ENCODE results near the gene AKT1. TPM values are rescaled to one million over a fixed set of nuclear protein-coding genes. Genes with fewer than 3 reads are reported as not detected.

The AKT1 gene
- total RNA-seq, 1 donor from 2014 or later = 155 TPM

DNA sequence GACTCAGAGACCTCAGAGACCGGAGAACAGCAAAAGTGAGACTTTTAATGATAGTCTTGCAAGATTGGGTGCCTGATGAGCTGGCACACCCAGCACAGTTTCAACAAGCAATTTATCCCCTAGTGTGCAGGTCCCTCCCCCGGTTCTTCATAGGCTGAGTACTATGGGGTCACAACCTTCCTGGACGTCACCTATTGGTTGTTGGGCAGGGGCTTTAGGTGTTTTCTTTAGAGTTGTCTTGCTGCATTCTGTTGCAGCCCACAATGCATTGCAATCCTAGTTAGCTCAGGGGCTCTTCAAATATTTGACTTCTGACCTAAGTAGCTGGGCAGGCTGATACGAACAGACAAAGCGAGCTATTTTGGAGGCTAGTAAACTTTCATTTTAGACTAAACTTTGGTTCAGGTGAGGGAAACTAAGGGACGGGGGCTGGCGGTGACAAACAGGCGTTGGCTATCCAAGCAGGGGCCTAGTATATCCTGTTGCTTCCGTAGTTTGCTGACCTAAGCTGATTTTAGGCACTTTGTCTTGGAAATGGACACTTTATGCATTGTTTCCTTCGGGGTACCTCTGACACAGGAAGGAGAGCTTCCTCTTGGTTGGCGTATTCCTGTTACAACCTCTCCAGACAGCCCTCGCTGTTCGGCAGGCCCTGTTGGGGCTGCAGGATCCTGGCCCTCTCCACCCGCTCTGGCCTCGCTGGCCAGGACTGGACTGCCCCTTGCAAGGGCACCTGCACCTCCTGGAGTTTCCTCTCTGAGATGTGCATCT, 28.5 kb downstream of the AKT1 start:
- DNase-seq (ENCODE audit: low read depth) = no peak
- Histone ChIP-seq H3K79me2 (ENCODE audit: insufficient read depth, low read length) (no peaks in the 10 kb centered on the region), H4K20me1 (ENCODE audit: insufficient read depth, low read length) (peaks cover 20% of the 10 kb centered on the region), H3K27ac (ENCODE audit: low read depth, low read length) (no peak overlapping the region), H3K4me1 (ENCODE audit: insufficient read depth, low read length) (peaks cover 3% of the 10 kb centered on the region), H3K9me3 (ENCODE audit: insufficient read depth, low read depth, low read length) (no peaks in the 10 kb centered on the region), H3K4me3 (ENCODE audit: insufficient read depth, low read depth, low read length) (no peak overlapping the region), H3K4me2 (ENCODE audit: low read length) (no peak overlapping the region), H3K9ac (ENCODE audit: low read length) (no peak overlapping the region), H3K27me3 (ENCODE audit: insufficient read depth, low read length) (no peaks in the 10 kb centered on the region), H2AFZ (ENCODE audit: low read depth, low read length) (no peak overlapping the region), H3K36me3 (ENCODE audit: insufficient read depth, low read length) (peaks cover 4% of the 10 kb centered on the region)
- Mint-ChIP-seq H3K27me3 (ENCODE audit: low read depth, unreplicated experiment) (no peaks in the 10 kb centered on the region), H3K9me3 (ENCODE audit: unreplicated experiment) (no peaks in the 10 kb centered on the region), H3K4me1 (ENCODE audit: low read depth, unreplicated experiment) (peaks cover 3% of the 10 kb centered on the region), H3K4me3 (ENCODE audit: unreplicated experiment) (peak overlapping the region; percentile 29), H3K27ac (ENCODE audit: unreplicated experiment) (no peak overlapping the region), H3K36me3 (ENCODE audit: low read depth, unreplicated experiment) (peaks cover 17% of the 10 kb centered on the region)
- TF ChIP-seq, protein P1, sequence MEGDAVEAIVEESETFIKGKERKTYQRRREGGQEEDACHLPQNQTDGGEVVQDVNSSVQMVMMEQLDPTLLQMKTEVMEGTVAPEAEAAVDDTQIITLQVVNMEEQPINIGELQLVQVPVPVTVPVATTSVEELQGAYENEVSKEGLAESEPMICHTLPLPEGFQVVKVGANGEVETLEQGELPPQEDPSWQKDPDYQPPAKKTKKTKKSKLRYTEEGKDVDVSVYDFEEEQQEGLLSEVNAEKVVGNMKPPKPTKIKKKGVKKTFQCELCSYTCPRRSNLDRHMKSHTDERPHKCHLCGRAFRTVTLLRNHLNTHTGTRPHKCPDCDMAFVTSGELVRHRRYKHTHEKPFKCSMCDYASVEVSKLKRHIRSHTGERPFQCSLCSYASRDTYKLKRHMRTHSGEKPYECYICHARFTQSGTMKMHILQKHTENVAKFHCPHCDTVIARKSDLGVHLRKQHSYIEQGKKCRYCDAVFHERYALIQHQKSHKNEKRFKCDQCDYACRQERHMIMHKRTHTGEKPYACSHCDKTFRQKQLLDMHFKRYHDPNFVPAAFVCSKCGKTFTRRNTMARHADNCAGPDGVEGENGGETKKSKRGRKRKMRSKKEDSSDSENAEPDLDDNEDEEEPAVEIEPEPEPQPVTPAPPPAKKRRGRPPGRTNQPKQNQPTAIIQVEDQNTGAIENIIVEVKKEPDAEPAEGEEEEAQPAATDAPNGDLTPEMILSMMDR (IDR thresholded peaks at IDR 0.05; ENCODE audit: insufficient read depth, low read depth, low read length) = no peak
- TF ChIP-seq EZH2 (IDR thresholded peaks at IDR 0.05; ENCODE audit: insufficient read depth, low read length) = no peak
- FAIRE-seq = no peak

DNA sequence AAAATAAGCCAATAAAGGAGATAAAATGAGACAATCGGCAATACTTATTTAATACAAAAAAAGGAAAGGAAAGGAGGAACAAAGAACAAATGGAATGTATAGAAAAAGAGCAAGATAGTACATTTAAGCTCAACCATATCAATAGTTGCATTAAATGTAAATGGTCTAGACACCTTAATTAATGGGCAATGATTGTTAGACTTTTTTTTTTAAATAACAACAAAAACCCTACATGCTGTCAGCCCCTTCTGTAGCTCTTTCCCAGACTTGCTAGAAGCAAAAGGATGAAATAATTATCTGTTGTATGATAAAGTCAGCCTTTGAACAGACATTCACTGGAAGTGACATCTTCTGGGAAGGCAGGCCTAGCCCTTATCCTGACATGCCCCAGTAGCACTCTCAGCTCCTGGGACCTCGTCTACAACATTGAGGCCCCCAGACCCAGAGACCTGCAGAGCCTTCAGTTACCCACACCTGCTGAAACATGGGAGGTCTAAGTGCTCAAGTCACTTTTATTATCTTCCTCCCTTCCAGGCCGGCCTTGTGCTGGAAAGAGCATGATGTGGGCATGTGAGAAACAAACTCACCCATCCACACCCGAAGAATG, 29.2 kb downstream of the AKT1 start:
- Mint-ChIP-seq H3K4me3 (ENCODE audit: unreplicated experiment) (peak overlapping the region; percentile 29), H3K4me1 (ENCODE audit: low read depth, unreplicated experiment) (peaks cover 3% of the 10 kb centered on the region), H3K9me3 (ENCODE audit: unreplicated experiment) (no peaks in the 10 kb centered on the region), H3K27ac (ENCODE audit: unreplicated experiment) (no peak overlapping the region), H3K36me3 (ENCODE audit: low read depth, unreplicated experiment) (peaks cover 19% of the 10 kb centered on the region), H3K27me3 (ENCODE audit: low read depth, unreplicated experiment) (no peaks in the 10 kb centered on the region)
- Histone ChIP-seq H3K4me1 (ENCODE audit: insufficient read depth, low read length) (peaks cover 3% of the 10 kb centered on the region), H3K27ac (ENCODE audit: low read depth, low read length) (no peak overlapping the region), H3K4me2 (ENCODE audit: low read length) (no peak overlapping the region), H4K20me1 (ENCODE audit: insufficient read depth, low read length) (peaks cover 15% of the 10 kb centered on the region), H3K4me3 (ENCODE audit: insufficient read depth, low read depth, low read length) (no peak overlapping the region), H3K9me3 (ENCODE audit: insufficient read depth, low read depth, low read length) (no peaks in the 10 kb centered on the region), H3K27me3 (ENCODE audit: insufficient read depth, low read length) (no peaks in the 10 kb centered on the region), H2AFZ (ENCODE audit: low read depth, low read length) (no peak overlapping the region), H3K36me3 (ENCODE audit: insufficient read depth, low read length) (peaks cover 4% of the 10 kb centered on the region), H3K9ac (ENCODE audit: low read length) (no peak overlapping the region), H3K79me2 (ENCODE audit: insufficient read depth, low read length) (no peaks in the 10 kb centered on the region)
- TF ChIP-seq, protein P1 (IDR thresholded peaks at IDR 0.05; ENCODE audit: insufficient read depth, low read depth, low read length) = no peak
- no peak for TF ChIP-seq EZH2 (IDR thresholded peaks at IDR 0.05; ENCODE audit: insufficient read depth, low read length)
- DNase-seq (ENCODE audit: low read depth) (no peak), FAIRE-seq (no peak)

DNA sequence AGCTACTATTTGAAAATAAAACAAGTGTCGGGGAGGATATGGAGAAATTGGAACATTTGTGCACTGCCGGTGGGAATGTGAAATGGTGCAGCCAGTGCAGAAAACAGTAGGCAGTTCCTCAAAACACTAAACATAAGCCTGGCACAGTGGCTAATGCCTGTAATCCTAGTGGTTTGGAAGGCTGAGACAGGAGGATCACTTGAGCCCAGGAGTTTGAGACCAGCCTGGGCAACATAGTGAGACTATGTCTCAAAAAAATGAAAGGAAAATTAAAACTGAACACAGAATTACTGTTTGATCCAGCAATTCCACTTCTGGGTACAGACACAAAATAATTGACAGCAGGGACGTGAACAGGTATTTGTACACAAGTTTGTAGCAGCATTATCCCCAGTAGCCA, 30.0 kb downstream of the AKT1 start:
- Mint-ChIP-seq H3K9me3 (ENCODE audit: unreplicated experiment) (no peaks in the 10 kb centered on the region), H3K4me1 (ENCODE audit: low read depth, unreplicated experiment) (peaks cover 3% of the 10 kb centered on the region), H3K4me3 (ENCODE audit: unreplicated experiment) (peak overlapping the region; percentile 23)

More for the DNA sequence above, 30.0 kb downstream of the AKT1 start:
- no peak for TF ChIP-seq EZH2 (IDR thresholded peaks at IDR 0.05; ENCODE audit: insufficient read depth, low read length)
- TF ChIP-seq, protein P1 (IDR thresholded peaks at IDR 0.05; ENCODE audit: insufficient read depth, low read depth, low read length) = no peak
- no peak overlapping the region for H3K4me3 ChIP-seq (ENCODE audit: insufficient read depth, low read depth, low read length)
- DNase-seq (ENCODE audit: low read depth) (no peak), FAIRE-seq (no peak)
- H2AFZ ChIP-seq (ENCODE audit: low read depth, low read length) = no peak overlapping the region
- Mint-ChIP-seq H3K27ac (ENCODE audit: unreplicated experiment) (no peak overlapping the region), H3K36me3 (ENCODE audit: low read depth, unreplicated experiment) (peaks cover 17% of the 10 kb centered on the region), H3K27me3 (ENCODE audit: low read depth, unreplicated experiment) (no peaks in the 10 kb centered on the region)
- H3K27me3 ChIP-seq (ENCODE audit: insufficient read depth, low read length) = no peaks in the 10 kb centered on the region
- H3K36me3 ChIP-seq (ENCODE audit: insufficient read depth, low read length) = peaks cover 2% of the 10 kb centered on the region
- peaks cover 21% of the 10 kb centered on the region for H4K20me1 ChIP-seq (ENCODE audit: insufficient read depth, low read length)
- H3K9ac ChIP-seq (ENCODE audit: low read length) = no peak overlapping the region
- no peak overlapping the region for H3K4me2 ChIP-seq (ENCODE audit: low read length)
- H3K79me2 ChIP-seq (ENCODE audit: insufficient read depth, low read length) = no peaks in the 10 kb centered on the region
- peaks cover 3% of the 10 kb centered on the region for H3K4me1 ChIP-seq (ENCODE audit: insufficient read depth, low read length)
- H3K9me3 ChIP-seq (ENCODE audit: insufficient read depth, low read depth, low read length) = no peaks in the 10 kb centered on the region
- H3K27ac ChIP-seq (ENCODE audit: low read depth, low read length) = no peak overlapping the region
